H9 (cell line): Measurements from ENCODE around the gene FANK1. TPM values are rescaled to one million over a fixed set of nuclear protein-coding genes. Genes with fewer than 3 reads are reported as not detected.
A peak's percentile ranks its signal among the peaks of the same experiment; 100 is the strongest.
"Not testable (repeated sequence)": the region's sequence is repeated elsewhere in the genome, so short reads cannot be mapped to it uniquely, and the experiment has no call there.

Source experiments
- DNase-seq: peaks from one replicate; pipeline ENCODE4 v3.0.0-alpha.2; 2017
- H2AFZ ChIP-seq: one replicate; pipeline ENCODE4 v1.6.1; 2013; ENCODE audit warnings: mild to moderate bottlenecking, low read length, control low read depth, moderate library complexity
- H2AK5ac ChIP-seq: 2 replicates; pipeline ENCODE4 v1.6.1; 2013; ENCODE audit warnings: low read length, control low read depth, mixed read lengths; ENCODE audit not compliant: insufficient read length
- H2BK120ac ChIP-seq: one replicate; pipeline ENCODE4 v1.6.1; 2013; ENCODE audit warnings: low read depth, mild to moderate bottlenecking, low read length, control low read depth, inconsistent platforms; ENCODE audit not compliant: poor library complexity, severe bottlenecking
- H2BK12ac ChIP-seq: 2 replicates; pipeline ENCODE4 v1.6.1; 2013; ENCODE audit warnings: low read length, control low read depth, mixed read lengths, low read depth; ENCODE audit not compliant: insufficient read length
- H2BK15ac ChIP-seq: 2 replicates; pipeline ENCODE4 v1.6.1; 2013; ENCODE audit warnings: low read depth, low read length, control low read depth
- H2BK20ac ChIP-seq: one replicate; pipeline ENCODE4 v1.6.1; 2013; ENCODE audit warnings: low read depth, mild to moderate bottlenecking, low read length, control low read depth, inconsistent platforms; ENCODE audit not compliant: poor library complexity, severe bottlenecking
- H2BK5ac ChIP-seq: 2 replicates; pipeline ENCODE4 v1.6.1; 2013; ENCODE audit warnings: low read length, control low read depth, mixed read lengths; ENCODE audit not compliant: insufficient read length
- H3K14ac ChIP-seq: 2 replicates; pipeline ENCODE4 v1.6.1; 2013; ENCODE audit warnings: low read length, control low read depth; ENCODE audit not compliant: insufficient read depth
- H3K18ac ChIP-seq: 2 replicates; pipeline ENCODE4 v1.6.1; 2013; ENCODE audit warnings: low read depth, mild to moderate bottlenecking, mixed read lengths, low read length, control low read depth; ENCODE audit not compliant: insufficient read length
- H3K23ac ChIP-seq: 2 replicates; pipeline ENCODE4 v1.6.1; 2013; ENCODE audit warnings: low read length, control low read depth, mixed read lengths, low read depth; ENCODE audit not compliant: insufficient read length
- H3K23me2 ChIP-seq: 2 replicates; pipeline ENCODE4 v1.6.1; 2013; ENCODE audit warnings: low read depth, mild to moderate bottlenecking, mixed read lengths, low read length, control low read depth; ENCODE audit not compliant: insufficient read length, poor library complexity, severe bottlenecking
- H3K27ac ChIP-seq: 2 replicates; pipeline ENCODE4 v1.5.1; 2013; ENCODE audit warnings: low read length, control low read depth, mixed read lengths, low read depth; ENCODE audit not compliant: insufficient read length
- H3K27me3 ChIP-seq: 2 replicates; pipeline ENCODE4 v1.6.1; 2013; ENCODE audit warnings: low read length, control low read depth, inconsistent platforms; ENCODE audit not compliant: insufficient read depth
- H3K4ac ChIP-seq: 2 replicates; pipeline ENCODE4 v1.6.1; 2013; ENCODE audit warnings: low read depth, mild to moderate bottlenecking, control low read depth, inconsistent platforms, low read length, moderate library complexity
- H3K4me1 ChIP-seq: 2 replicates; pipeline ENCODE4 v1.6.1; 2013; ENCODE audit warnings: low read length, control low read depth, inconsistent platforms; ENCODE audit not compliant: insufficient read depth
- H3K4me2 ChIP-seq: 2 replicates; pipeline ENCODE4 v1.6.1; 2013; ENCODE audit warnings: low read length, control low read depth, mixed read lengths; ENCODE audit not compliant: insufficient read length, insufficient read depth
- H3K56ac ChIP-seq: 2 replicates; pipeline ENCODE4 v1.6.1; 2013; ENCODE audit warnings: low read depth, mild to moderate bottlenecking, mixed read lengths, low read length, control low read depth; ENCODE audit not compliant: insufficient read length
- H3K79me1 ChIP-seq: 2 replicates; pipeline ENCODE4 v1.6.1; 2013; ENCODE audit warnings: low read depth, mild to moderate bottlenecking, moderate library complexity, low read length, control low read depth, inconsistent platforms; ENCODE audit not compliant: insufficient read depth, poor library complexity, severe bottlenecking
- H3K79me2 ChIP-seq: 2 replicates; pipeline ENCODE4 v1.6.1; 2013; ENCODE audit warnings: low read length, control low read depth, inconsistent platforms; ENCODE audit not compliant: insufficient read depth
- H3K9ac ChIP-seq: 2 replicates; pipeline ENCODE4 v1.6.1; 2013; ENCODE audit warnings: low read length, control low read depth, mixed read lengths; ENCODE audit not compliant: insufficient read length; ENCODE audit errors: extremely low read depth
- H3K9me3 ChIP-seq: one replicate; pipeline ENCODE4 v1.6.1; 2013; ENCODE audit warnings: low read depth, low read length, inconsistent platforms; ENCODE audit not compliant: control insufficient read depth
- H3T11ph ChIP-seq: one replicate; pipeline ENCODE4 v1.6.1; 2013; ENCODE audit warnings: mild to moderate bottlenecking, low read length, control low read depth, inconsistent platforms
- H4K20me1 ChIP-seq: one replicate; pipeline ENCODE4 v1.6.1; 2013; ENCODE audit not compliant: control insufficient read depth, insufficient read length, insufficient read depth
- H4K5ac ChIP-seq: 2 replicates; pipeline ENCODE4 v1.6.1; 2013; ENCODE audit warnings: low read depth, mild to moderate bottlenecking, mixed read lengths, low read length, control low read depth; ENCODE audit not compliant: insufficient read length
- H4K8ac ChIP-seq: replicated peaks from 2 replicates; pipeline ENCODE4 v1.6.1; 2013; ENCODE audit warnings: low read length, control low read depth, mixed read lengths, low read depth; ENCODE audit not compliant: insufficient read length
- H4K91ac ChIP-seq: 2 replicates; pipeline ENCODE4 v1.6.1; 2013; ENCODE audit warnings: low read depth, mild to moderate bottlenecking, moderate library complexity, mixed read lengths, low read length, control low read depth; ENCODE audit not compliant: insufficient read length
- H3K27ac Mint-ChIP-seq, 3 experiments: 2 replicates in 2 of 3; 3 replicates in 1 of 3; pipeline ENCODE4 v1.8.0; 2020 to 2021; ENCODE audit warnings: mixed read lengths in 3 of 3, mild to moderate bottlenecking in 1 of 3, moderate library complexity in 1 of 3
- H3K27me3 Mint-ChIP-seq: 2 replicates; pipeline ENCODE4 v1.8.0; 2021; ENCODE audit warnings: low read depth, mild to moderate bottlenecking, moderate library complexity, mixed read lengths
- H3K36me3 Mint-ChIP-seq, 3 experiments: 2 replicates in 2 of 3; 3 replicates in 1 of 3; pipeline ENCODE4 v1.8.0; 2020 to 2021; ENCODE audit warnings: low read depth in 3 of 3, mixed read lengths in 3 of 3; ENCODE audit not compliant: insufficient read depth in 1 of 3
- H3K4me1 Mint-ChIP-seq, 2 experiments: 2 replicates each; pipeline ENCODE4 v1.8.0; 2020; ENCODE audit warnings: mixed read lengths in 2 of 2
- H3K4me3 Mint-ChIP-seq, 2 experiments: 2 replicates in 1 of 2; 3 replicates in 1 of 2; pipeline ENCODE4 v1.8.0; 2020 to 2021; ENCODE audit warnings: mild to moderate bottlenecking in 2 of 2, mixed read lengths in 2 of 2, moderate library complexity in 1 of 2
- H3K9me3 Mint-ChIP-seq, 2 experiments: 2 replicates in 1 of 2; 3 replicates in 1 of 2; pipeline ENCODE4 v1.8.0; 2020; ENCODE audit warnings: mild to moderate bottlenecking in 2 of 2, mixed read lengths in 2 of 2, moderate library complexity in 1 of 2
- WGBS: extraction: QIAGEN DNeasy Blood & Tissue Kit; methylation state at CpG from one replicate; pipeline ENCODE4 v1.1.7; 2013; ENCODE audit warnings: missing lambda C conversion rate, low lambda C conversion rate, mixed read lengths; ENCODE audit not compliant: insufficient read length; ENCODE audit errors: extremely low coverage; 5-methylcytosine and 5-hydroxymethylcytosine counted together
- total RNA-seq: library from RNA; stranded (reverse); gene quantifications from 2 replicates; pipeline ENCODE4 v1.2.1, GENCODE V29; 2021

Gene FANK1
- total RNA-seq, 1 experiment from 2014 or later: 0.68 TPM

GRCh38 chr10:125905069-125905994, 9.0 kb downstream of the FANK1 start:
- H2AFZ ChIP-seq, H3K4me2 ChIP-seq: not testable (repeated sequence)
- peaks cover 2 to 22% (median 14%) of the 10 kb centered on the region in 3 experiments for H3K36me3 Mint-ChIP-seq

GRCh38 chr10:125907598-125907997, 11.2 kb downstream of the FANK1 start:
- not testable (repeated sequence) for H3K79me2 ChIP-seq, H2BK12ac ChIP-seq, H2BK15ac ChIP-seq, H3T11ph ChIP-seq, H3K14ac ChIP-seq, H2AK5ac ChIP-seq, H3K56ac ChIP-seq, H2BK120ac ChIP-seq, H3K27ac ChIP-seq, H3K27ac Mint-ChIP-seq, H4K20me1 ChIP-seq, H3K9ac ChIP-seq, H3K18ac ChIP-seq, H4K91ac ChIP-seq, H4K8ac ChIP-seq, H3K27me3 ChIP-seq, H3K79me1 ChIP-seq, H3K27me3 Mint-ChIP-seq, H3K4me1 ChIP-seq, H4K5ac ChIP-seq, H3K23ac ChIP-seq, H2AFZ ChIP-seq, H3K4ac ChIP-seq, DNase-seq, H3K23me2 ChIP-seq, H3K4me2 ChIP-seq, H2BK5ac ChIP-seq, H2BK20ac ChIP-seq, H3K4me3 Mint-ChIP-seq
- H3K9me3 ChIP-seq: peaks cover 11% of the 10 kb centered on the region
- H3K4me1 Mint-ChIP-seq: peaks cover 11 to 12% of the 10 kb centered on the region in 2 experiments
- no CpG with 5 or more reads among the region's 2 CpGs for WGBS
- peaks cover 2 to 22% (median 14%) of the 10 kb centered on the region in 3 experiments for H3K36me3 Mint-ChIP-seq
- peaks cover 20 to 26% of the 10 kb centered on the region in 2 experiments for H3K9me3 Mint-ChIP-seq

More at GRCh38 chr10:125905069-125905994, 9.0 kb downstream of the FANK1 start:
- not testable (repeated sequence) for H2BK120ac ChIP-seq, H3K14ac ChIP-seq, H3K9me3 ChIP-seq, H3K27me3 Mint-ChIP-seq, H3K79me1 ChIP-seq, H2BK20ac ChIP-seq, H3K4me3 Mint-ChIP-seq, DNase-seq, H4K5ac ChIP-seq, H3K56ac ChIP-seq, H4K91ac ChIP-seq, H2BK5ac ChIP-seq, H4K20me1 ChIP-seq, H3K27me3 ChIP-seq, H3K27ac ChIP-seq, H3T11ph ChIP-seq, H4K8ac ChIP-seq, H3K18ac ChIP-seq, H3K23me2 ChIP-seq, H2BK15ac ChIP-seq, H3K9ac ChIP-seq, H3K23ac ChIP-seq, H3K4ac ChIP-seq, H3K79me2 ChIP-seq, H2BK12ac ChIP-seq, H3K4me1 ChIP-seq, H2AK5ac ChIP-seq
- no CpG with 5 or more reads among the region's 5 CpGs for WGBS
- 0 out of 7 replicates have a peak overlapping the region, but pooled peaks of 1 of the 3 experiments have one; percentile 7 for H3K27ac Mint-ChIP-seq
- peaks cover 24% of the 10 kb centered on the region in 2 experiments for H3K4me1 Mint-ChIP-seq
- H3K9me3 Mint-ChIP-seq: peaks cover 21 to 26% of the 10 kb centered on the region in 2 experiments
